GM12892 (cell line): ENCODE measurements around the gene NBEA.

Source experiments
- POLR2A ChIP-seq: IDR thresholded peaks from 2 replicates; pipeline ENCODE4 v1.6.1; 2011; ENCODE audit warnings: low read depth, low read length, control low read depth
- POLR2AphosphoS5 ChIP-seq: IDR thresholded peaks from 2 replicates; pipeline ENCODE4 v1.6.1; 2011; ENCODE audit warnings: low read depth, low read length, control low read depth
- TAF1 ChIP-seq: IDR thresholded peaks from 2 replicates; pipeline ENCODE4 v1.6.1; 2011; ENCODE audit warnings: low read depth, mild to moderate bottlenecking, control low read depth, low read length, borderline replicate concordance

DNA sequence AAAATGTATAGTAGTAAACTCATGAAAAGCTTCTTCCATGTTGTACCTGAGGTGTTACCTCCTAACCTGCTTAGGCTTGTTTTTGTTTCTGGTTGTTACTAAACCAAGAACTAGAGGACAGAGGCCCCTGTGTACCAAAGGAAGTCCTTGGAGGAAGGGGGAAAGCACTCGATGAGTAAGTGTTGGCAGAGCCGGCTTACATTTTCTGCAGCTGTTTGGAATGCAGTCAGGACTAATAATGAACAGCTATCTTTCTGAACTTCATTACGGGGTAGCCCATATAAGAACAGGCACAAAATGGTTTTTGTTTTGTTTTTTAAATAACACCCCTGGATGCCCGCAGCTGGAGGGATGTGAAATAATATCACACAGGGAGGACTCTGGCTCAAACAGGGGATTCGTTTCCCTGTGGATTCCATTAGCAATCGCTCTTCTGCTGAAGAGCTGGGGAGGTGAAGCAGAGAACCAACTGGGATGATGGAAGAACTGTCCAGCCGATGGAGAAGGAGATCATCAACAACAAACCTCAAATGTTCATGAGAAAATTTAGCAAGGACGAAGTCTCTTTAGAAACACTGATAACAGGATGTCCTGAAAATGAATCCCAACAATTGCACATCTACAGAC, 748.6 kb downstream of the NBEA start:
- TF ChIP-seq POLR2A: no peak
- TF ChIP-seq POLR2AphosphoS5: no peak
- no peak for TF ChIP-seq TAF1
